Stimulated activated CD4-positive, alpha-beta T cell treated with anti-CD3 and anti-CD28 coated beads, TNF-alpha, amount 100 ng/mL, for 48 hours (primary cell): ENCODE data around the gene GRWD1.

Source experiments
- DNase-seq, 3 donors: peaks; one replicate each; pipeline ENCODE4 v3.0.0-alpha.2; 2020; ENCODE audit warnings: low read depth in 3 of 3

GRWD1 gene

DNA sequence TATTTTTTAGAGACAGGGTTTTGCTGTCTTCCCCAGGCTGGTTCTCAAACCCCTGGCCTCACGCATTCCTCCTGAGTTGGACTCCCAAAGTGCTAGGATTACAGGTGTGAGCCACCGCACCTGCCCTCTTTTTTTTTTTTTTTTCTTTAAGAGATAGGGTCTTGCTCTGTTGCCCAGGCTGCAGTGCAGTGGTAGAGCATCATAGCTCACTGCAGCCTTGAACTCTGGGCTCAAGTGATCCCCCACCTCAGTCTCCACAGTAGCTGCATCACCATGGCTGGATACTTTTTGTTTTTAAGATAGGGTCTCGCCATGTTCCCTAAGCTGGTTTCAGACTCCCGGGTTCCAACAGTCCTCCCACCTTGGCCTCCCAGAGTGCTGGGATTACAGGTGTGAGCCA is 11.1 kb downstream of the GRWD1 start:
- DNase-seq, result no peak

DNA sequence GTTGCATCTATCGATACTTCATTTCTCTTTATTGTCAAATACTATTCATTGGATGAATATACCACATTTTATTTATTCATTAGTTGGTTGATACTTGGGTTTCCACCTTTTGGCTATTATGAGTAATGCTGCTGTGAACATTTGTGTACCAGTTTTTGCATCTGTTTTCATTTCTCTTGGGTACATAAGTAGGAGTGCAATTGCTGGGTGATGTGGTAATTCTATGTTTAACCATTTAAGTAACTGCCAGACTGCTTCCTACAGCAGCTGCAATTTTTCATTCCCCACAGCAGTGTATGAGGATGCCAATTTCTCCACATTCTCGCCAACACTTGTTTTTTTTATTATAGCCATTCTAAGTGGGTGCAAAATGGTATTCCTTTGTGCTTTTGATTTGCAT is 12.2 kb downstream of the GRWD1 start:
- no peak for DNase-seq

DNA sequence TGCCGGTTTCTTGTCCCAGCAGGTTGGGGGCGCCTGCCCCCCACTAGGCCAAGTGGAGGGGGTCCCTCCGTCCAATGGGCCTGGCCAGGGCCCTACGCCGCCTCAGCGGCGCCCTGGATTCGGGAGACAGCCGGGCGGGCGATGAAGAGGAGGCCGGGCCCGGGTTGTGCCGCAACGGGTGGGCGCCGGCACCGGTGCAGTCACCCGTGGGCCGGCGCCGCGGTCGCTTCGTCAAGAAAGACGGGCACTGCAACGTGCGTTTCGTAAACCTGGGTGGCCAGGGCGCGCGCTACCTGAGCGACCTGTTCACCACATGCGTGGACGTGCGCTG is 15.8 kb downstream of the GRWD1 start:
- DNase-seq, result no peak

DNA sequence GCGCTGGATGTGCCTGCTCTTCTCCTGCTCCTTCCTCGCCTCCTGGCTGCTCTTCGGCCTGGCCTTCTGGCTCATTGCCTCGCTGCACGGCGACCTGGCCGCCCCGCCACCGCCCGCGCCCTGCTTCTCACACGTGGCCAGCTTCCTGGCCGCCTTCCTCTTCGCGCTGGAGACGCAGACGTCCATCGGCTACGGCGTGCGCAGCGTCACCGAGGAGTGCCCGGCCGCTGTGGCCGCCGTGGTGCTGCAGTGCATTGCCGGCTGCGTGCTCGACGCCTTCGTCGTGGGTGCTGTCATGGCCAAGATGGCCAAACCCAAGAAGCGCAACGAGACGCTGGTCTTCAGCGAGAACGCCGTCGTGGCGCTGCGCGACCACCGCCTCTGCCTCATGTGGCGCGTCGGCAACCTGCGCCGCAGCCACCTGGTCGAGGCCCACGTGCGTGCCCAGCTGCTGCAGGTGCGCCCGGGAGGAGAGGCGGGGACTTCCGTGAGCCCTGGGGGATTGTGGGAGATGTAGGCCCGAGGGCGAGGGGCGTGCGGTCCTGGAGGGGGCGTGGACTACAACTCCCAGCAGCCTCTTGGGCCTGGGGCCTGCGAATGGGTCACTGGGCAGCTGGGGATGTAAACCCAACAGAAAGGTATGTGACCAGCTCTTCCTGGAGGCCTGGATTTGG is 16.3 kb downstream of the GRWD1 start:
- no peak for DNase-seq

DNA sequence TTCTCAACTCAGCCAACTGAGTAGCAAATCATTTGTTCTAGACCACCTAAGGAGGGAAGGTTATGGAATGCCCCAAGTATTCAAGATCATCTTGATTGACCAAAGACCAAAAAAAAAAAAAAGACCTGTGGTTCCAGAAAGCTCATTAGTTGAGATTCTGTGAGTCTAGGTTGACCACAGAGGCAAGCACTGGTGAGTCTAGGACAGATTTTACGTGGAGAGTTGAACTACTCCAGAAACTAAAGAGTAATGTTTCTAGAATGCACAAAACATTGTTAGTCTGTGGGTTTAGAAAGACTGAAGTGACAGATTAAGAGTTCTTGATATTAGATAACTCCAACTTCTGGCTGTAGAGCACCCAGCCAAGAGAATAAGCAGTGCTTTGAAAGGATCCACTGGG is 19.4 kb downstream of the GRWD1 start:
- DNase-seq, result no peak

DNA sequence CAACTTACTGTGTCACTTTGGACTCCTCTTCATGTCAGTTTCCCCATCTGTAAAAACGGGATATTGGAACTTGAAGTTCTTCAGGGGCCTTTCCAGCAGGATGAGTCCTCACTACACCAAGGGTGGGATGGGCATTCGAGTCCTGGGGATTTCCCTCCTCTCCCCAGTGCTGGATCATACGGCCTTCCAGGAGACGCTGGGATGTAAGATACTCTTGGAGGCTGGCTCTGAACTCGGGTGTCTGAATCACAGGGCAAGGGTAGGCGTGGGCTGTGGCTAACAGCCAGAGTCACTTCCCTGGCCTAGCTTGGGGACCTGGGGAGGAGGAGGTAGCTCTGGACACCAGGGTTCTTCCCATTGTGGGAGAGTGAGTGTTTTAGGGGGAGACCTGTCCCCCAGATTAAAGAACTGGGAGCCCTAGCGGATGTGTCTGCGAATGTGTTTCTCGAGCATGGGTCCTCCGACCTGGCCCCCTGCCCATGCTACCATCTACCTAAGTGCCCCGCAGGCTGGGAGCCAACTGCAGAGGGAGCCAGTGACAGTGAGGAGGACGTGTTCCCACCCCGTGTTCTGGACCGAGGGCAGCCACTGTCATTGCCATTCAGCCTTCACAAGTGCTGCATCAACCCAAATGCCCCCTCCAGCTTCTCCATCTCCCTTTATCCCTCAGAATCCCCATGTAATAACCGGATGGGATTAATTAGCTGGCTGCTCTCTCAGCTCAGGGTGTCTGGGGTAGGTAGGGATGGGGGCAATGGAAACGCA is 21.0 kb downstream of the GRWD1 start:
- DNase-seq, result no peak

DNA sequence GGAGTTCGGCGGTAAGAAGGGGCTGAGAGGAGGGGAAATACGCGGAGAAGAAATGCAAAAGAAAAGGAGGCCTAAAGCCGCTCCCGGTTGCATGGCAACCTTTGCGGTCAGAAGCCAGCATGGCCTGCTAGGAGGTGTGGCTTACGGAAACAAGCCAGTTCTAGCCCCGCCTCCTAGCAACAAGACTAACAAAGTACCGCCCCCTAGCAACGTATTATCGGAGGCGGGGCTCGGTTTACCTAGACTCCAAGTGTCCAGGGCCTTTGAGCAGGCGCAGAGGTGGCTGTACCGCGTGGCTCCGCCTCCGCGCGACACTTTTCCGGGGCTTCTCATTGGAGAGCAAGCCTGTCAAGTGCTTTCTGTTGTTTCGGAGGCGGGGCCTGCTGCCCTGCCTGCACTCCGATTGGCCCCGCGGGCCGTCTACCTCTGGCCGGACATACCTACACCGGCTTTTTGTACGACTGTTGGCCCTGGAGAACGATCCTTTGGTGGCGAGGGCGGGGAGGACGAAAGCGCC is 23.0 kb downstream of the GRWD1 start:
- peak; percentile 97 to 100 (median 99) for DNase-seq

DNA sequence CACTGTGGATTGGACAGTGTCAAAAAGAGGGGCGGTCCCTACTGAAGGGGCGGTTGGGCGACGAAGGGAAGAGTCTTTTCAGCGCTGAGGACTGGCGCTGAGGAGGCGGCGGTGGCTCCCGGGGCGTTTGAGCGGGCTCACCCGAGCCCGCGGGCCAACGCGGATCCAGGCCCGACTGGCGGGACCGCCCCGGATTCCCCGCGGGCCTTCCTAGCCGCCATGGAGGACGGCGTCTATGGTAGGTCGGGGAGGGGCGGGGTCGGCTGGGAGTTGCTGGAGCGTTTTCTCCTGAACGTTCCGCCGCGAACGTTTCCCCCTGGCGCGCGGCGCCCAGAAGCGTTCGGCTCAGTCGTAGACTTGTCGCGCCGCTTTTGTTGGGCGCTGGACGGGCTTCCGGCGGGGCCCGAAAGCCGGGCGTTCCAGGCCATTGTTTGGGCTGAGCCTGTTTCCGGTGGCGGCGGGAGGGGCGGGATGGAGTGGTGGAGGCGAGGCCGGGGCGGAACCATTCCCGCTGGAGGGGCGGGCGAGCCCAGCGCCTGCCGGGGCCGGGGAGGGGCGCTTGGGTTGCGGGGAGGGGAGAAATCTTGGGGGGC is 23.6 kb downstream of the GRWD1 start, which contains the start of gene CYTH2:
TSS of gene CYTH2 (plus strand) at position 81 of the 593 bp plus-strand sequence. CDS start at position 220, 139 bp downstream.
- DNase-seq, result peak; percentile 55 to 74 (median 63)

DNA sequence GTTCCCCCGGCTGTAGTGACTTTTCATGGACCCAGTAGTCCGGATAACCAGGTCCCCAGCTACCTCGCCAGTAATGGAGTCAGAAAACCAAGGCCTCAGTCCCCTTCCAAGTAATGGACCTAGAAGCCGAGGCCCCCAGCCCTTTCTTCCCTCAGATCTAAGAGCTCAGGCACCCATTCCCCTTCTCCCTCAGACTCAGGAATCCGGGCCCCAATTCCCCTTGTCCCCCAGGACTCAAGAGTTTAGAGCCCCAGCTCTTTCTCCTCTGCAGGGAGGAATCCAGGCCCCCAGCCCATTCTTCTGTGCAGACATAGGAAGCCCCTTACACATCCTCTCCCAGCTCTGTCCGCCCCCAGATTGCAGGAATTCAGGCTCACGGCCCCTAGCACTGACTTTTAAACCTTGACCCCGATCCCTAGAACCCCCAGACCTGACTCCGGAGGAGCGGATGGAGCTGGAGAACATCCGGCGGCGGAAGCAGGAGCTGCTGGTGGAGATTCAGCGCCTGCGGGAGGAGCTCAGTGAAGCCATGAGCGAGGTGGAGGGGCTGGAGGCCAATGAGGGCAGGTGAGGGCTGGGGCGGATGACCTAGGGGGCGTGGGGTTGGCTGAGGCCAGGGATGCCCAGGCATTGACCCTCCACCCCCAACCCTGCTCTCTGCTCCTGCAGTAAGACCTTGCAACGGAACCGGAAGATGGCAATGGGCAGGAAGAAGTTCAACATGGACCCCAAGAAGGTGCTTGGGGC is 24.3 kb downstream of the GRWD1 start:
- DNase-seq, result no peak

DNA sequence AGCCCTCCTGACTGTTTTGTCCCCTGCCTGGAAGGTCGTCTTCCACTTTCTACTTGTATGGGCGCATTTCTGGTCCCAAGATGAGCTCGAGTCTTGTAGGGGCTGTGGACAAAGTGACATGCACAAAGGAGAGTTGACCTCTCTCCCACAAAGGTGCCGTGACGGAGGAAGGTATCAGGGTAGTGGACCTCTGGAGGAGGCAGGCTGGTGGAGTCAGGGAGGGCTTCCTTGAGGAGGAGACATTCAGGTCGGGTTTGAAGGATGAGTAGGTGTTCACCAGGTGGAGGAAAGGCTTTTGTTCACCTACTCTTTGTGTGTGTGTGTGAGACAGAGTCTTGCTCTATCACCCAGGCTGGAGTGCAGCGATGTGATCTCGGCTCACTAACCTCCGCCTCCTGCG is 25.1 kb downstream of the GRWD1 start:
- DNase-seq, result no peak

DNA sequence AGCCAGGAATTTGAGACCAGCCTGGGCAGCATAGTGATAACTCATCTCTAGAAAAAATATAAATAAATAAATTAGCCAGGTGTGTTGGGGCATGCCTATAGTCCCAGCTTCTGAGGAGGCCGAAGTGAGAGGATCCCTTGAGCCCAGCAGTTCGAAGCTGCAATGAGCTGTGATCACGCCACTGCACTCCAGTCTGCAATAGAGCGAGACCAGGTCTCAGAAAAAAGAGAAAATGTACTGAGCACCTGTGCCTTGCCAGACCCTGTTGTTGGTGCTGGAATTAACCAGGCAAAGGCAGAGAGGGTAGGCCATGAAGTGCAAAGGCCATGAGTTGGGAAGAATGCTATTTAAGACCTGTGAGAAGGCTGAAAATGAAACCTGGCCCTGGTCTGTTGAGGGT is 26.1 kb downstream of the GRWD1 start:
- DNase-seq, result no peak

DNA sequence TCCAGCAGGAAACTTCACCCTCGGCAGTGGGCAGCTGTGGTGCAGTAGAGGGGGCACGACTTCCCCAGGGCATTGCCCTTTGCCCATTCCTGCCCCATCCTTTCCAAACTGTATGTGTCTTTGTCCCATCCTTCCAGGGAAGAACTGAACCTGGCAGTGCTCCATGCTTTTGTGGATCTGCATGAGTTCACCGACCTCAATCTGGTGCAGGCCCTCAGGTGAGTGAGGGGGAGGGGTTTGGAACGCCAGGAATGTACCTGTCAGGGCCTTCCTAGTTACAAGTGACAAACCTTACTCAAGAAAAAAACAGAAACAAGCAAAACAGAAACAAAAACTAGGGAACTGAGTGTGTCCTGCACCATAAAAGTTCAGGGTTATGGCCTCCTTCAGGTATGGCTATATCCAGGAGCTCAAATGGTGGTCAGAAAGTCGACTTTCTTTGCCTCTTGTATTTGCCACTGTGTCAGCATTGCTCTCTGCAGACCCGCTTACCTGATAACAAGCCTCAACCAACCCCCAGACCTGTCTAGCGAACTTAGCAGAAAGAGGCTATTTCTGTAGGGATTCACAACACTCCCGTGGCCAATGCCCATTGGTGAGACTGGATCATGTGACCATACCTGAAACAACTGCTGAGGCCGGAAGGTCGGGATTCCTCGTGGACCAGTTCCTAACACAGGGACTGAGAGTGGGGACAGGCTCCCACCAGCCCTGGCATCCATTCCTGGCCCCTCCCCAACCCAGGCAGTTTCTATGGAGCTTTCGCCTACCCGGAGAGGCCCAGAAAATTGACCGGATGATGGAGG is 27.6 kb downstream of the GRWD1 start:
- no peak for DNase-seq

DNA sequence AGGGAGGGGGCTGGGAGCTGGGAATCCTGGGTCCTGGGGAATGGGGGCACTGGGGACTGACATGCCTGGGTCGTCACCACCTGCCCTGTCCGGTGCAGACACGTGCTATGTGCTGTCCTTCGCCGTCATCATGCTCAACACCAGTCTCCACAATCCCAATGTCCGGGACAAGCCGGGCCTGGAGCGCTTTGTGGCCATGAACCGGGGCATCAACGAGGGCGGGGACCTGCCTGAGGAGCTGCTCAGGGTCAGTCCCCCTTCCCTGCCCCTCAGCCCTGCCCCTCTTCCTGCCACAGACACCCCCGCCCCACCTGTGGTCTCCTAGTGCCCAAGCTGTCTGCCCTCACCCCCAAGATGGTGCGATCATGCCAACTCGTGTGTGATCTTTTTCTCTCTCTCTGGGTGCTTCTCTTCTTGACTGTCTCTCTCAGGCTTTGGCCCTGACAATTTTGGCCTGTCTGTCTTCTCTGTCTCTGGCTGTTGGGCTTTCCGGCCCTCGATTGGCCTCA is 28.4 kb downstream of the GRWD1 start:
- DNase-seq, result no peak

DNA sequence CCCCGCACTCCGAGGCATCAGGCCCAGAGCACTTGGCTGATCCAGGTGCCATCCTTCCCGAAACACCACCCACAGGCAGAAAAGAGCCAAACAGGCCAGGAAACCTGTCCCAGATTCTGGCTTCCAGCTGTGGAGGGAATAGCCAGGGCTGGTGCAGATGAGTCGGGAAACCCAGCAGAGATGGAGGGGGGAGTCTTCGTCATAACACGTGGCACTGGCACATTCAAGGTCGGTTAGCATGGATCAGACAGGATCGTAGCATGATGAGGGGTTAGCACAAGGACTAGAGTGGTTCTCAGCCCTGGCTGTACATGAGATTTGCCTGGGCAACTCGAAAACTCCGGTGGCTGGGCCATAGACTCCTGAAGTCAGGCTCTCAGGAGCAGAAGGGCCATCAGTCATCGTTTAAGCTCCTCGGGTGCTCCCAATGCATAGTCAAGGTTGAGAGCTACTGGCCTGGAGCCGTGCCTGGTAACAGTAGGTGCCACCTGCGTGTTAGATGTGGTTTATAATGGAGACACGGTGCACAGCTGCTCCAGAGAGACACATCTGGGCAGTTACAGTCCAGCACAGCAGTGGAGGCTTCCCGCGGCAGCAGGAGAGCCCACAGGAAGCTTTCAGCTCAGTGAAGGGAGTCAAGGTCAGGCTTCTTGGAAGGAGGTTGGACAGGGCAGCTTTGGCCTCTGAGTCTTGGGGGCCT is 29.7 kb downstream of the GRWD1 start:
- DNase-seq, result no peak

DNA sequence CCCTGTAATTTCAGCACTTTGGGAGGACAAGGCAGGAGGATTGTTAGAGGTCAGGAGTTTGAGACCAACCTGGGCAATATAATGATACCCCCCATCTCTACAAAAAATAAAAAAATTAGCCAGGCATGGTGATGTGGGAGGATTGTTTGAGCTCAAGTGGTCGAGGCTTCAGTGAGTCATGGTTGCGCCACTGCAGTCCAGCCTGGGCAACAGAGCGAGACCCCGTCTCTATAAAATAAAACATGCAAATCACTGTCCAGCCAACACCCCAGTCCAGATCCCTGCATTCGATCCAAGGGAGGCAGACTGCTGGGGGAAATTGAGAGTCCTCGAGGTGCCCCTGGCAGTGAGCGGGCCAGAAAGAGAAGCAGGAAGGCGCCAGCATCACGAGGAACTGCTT is 30.4 kb downstream of the GRWD1 start:
- no peak for DNase-seq

DNA sequence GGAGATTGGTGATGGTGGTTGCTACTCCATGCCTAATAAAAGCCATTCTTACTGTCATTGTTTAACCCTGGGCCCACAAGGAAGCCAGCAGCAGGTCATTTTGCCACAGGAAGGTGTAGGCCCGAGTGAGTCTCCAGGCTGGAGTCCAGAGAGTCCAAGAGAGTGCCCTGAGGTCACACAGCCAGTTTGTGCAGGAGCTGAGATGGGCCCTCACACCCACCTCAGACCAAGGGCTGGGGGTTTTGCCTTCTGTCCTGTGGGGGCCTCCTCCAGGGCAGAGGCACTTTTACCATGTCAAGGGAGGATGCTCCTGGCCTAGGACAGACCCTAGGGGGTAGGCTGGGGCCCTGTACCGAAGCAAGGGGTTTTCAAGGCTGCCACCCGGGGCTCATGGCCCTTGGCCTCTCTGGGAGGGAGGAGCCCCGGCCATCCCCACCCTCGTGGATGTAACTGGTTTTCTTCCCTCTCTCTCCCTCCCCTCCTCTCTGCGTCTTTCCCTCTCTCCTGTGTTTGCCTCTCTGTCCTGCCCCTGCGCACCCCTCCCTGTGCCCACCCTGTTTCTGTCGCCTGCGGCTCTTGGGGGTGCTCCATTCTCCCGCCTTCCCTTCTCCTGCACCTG is 31.4 kb downstream of the GRWD1 start:
- no peak for DNase-seq

DNA sequence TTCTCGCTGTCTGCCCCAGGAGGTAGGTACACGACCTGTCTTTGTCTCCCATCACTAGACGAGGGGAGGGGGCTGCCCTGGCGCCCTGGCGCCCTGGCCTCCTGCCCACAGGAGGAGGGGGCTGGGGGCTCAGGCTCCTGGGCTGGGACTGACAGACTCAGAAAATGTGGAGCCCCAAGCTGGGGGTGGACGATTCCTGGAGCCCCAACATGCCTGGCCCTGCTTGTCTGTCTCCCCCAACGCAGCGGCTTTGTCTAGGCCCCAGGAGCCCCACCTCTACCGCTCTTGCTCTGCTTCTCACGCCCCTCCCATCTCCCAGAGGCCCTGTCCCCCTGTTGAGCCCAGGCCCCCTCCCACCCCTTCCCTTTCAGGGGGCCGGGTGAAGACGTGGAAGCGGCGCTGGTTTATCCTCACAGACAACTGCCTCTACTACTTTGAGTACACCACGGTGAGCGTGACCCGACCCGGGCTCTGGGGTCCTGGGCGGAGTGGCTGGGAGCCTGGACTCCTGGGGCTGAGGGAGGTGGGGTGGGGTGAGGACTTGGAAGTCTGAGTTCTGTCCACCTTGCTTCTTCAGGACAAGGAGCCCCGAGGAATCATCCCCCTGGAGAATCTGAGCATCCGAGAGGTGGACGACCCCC is 32.0 kb downstream of the GRWD1 start:
- DNase-seq, result no peak

DNA sequence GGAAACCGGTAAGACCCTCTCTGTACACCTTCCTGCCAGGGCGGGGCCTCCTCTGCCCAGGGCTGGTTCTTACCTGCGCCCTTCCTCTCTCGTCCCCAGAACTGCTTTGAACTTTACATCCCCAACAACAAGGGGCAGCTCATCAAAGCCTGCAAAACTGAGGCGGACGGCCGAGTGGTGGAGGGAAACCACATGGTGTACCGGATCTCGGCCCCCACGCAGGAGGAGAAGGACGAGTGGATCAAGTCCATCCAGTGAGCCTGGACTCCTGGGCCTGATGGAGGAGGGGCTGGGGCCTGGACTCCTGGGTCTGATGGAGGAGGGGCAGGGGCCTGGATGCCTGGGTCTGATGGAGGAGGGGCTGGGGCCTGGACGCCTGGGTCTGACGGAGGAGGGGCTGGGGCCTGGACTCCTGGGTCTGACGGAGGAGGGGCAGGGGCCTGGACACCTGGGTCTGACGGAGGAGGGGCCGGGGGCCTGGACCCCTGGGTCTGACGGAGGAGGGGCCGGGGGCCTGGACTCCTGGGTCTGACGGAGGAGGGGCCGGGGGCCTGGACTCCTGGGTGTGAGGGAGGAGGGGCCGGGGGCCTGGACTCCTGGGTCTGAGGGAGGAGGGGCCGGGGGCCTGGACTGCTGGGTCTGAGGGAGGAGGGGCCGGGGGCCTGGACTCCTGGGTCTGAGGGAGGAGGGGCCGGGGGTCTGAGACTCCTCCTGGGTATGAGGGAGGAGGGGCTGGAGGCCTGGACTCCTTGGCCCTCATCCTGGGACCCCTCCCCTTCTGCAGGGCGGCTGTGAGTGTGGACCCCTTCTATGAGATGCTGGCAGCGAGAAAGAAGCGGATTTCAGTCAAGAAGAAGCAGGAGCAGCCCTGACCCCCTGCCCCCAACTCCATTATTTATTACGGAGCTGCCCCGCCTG is 32.8 kb downstream of the GRWD1 start:
- DNase-seq, result no peak
